ENCODE results near the gene EPHB1. TPM values are rescaled to one million over a fixed set of nuclear protein-coding genes. Genes with fewer than 3 reads are reported as not detected.

The EPHB1 gene
- polyA plus RNA-seq, 1 of the 3 experiments (the other 2 are of a cell fraction) = 1.2 TPM

- no peaks in the 10 kb centered on the region for H3F3A ChIP-seq (replicated peaks; ENCODE audit: insufficient read depth)
- no peaks in the 10 kb centered on the region for H3K36me3 ChIP-seq (replicated peaks in 1 of 2; ENCODE audit: control insufficient read depth in 1 of 2, insufficient read depth in 2 of 2, low read length in 1 of 2)
- no peak overlapping the region for H3K9ac ChIP-seq
- H3K27ac ChIP-seq (ENCODE audit: low read depth in 2 of 2, low read length in 1 of 2) = no peak overlapping the region
- no peaks in the 10 kb centered on the region for H3K4me1 ChIP-seq (ENCODE audit: control insufficient read depth in 1 of 2, insufficient read depth in 2 of 2, low read depth in 1 of 2, low read length in 1 of 2)
- TF ChIP-seq RAD21 (IDR thresholded peaks at IDR 0.05; ENCODE audit: low read length) (no peak), CTCF (IDR thresholded peaks at IDR 0.05) (no peak)
- CTCF ChIA-PET = interaction anchor here (1.4 kb wide), 1 partner anchor 9 kb away, joined by 5 read pairs; no protein-coding TSS in a partner anchor
- H3K4me2 ChIP-seq = no peak overlapping the region
- no peaks in the 10 kb centered on the region for H3K79me2 ChIP-seq (ENCODE audit: insufficient read depth)
- DNase-seq = no peak
- POLR2A ChIA-PET = no interaction called here
- no peak overlapping the region for H2AFZ ChIP-seq (ENCODE audit: low read depth)
- H3K4me3 ChIP-seq (ENCODE audit: low read depth in 2 of 2, low read length in 1 of 2) = no peak overlapping the region
- no peaks in the 10 kb centered on the region for H3K27me3 ChIP-seq (ENCODE audit: insufficient read depth)
- 22% methylated on average over 2 of the region's 2 CpGs for WGBS (ENCODE audit: low lambda C conversion rate)
- no peaks in the 10 kb centered on the region for H4K20me1 ChIP-seq (ENCODE audit: insufficient read depth)
- no peaks in the 10 kb centered on the region for H3K9me2 ChIP-seq
- no peaks in the 10 kb centered on the region for H3K9me3 ChIP-seq
Observed at GRCh38 chr3:135190658-135191057, 395.6 kb downstream of the EPHB1 start.

DNA sequence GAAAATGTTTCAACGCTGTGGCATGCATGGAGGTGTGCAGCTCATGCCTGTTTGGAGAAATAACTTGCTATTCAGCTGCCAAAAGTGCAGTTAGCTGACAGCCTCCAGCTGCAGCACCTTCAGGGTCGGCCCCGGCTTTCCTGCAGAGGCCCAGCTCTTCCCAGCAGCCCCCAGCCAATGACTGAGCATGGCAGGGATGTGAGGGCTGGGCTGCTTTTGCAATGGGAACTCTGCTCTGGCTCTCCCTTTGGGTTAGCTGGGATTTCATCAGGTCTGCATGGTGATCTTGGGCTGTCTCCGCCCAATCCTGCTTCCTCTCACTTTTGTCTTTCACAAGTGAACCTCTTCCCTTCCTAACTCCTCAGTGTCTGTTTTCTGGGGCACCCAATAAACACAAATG lies 396.6 kb downstream of the EPHB1 start:
- ChIA-PET POLR2A (no interaction called here), CTCF (no interaction called here)
- 29% methylated on average over 4 of the region's 4 CpGs for WGBS (ENCODE audit: low lambda C conversion rate)

More for the DNA sequence above, 396.6 kb downstream of the EPHB1 start:
- Histone ChIP-seq H3K36me3 (replicated peaks in 1 of 2; ENCODE audit: control insufficient read depth in 1 of 2, insufficient read depth in 2 of 2, low read length in 1 of 2) (no peaks in the 10 kb centered on the region), H3K9me3 (no peaks in the 10 kb centered on the region), H3K4me1 (ENCODE audit: control insufficient read depth in 1 of 2, insufficient read depth in 2 of 2, low read depth in 1 of 2, low read length in 1 of 2) (no peaks in the 10 kb centered on the region), H3K27ac (ENCODE audit: low read depth in 2 of 2, low read length in 1 of 2) (no peak overlapping the region), H4K20me1 (ENCODE audit: insufficient read depth) (no peaks in the 10 kb centered on the region), H3K9me2 (no peaks in the 10 kb centered on the region), H3K79me2 (ENCODE audit: insufficient read depth) (no peaks in the 10 kb centered on the region), H3K4me3 (ENCODE audit: low read depth in 2 of 2, low read length in 1 of 2) (no peak overlapping the region), H3K9ac (no peak overlapping the region), H3K27me3 (ENCODE audit: insufficient read depth) (no peaks in the 10 kb centered on the region), H3F3A (replicated peaks; ENCODE audit: insufficient read depth) (no peaks in the 10 kb centered on the region), H3K4me2 (no peak overlapping the region), H2AFZ (ENCODE audit: low read depth) (no peak overlapping the region)
- DNase-seq = no peak
- TF ChIP-seq SMC3 (IDR thresholded peaks at IDR 0.05; ENCODE audit: low read depth, low read length) = no peak
- TF ChIP-seq FOXM1 (IDR thresholded peaks at IDR 0.05; ENCODE audit: low read depth) = no peak
- TF ChIP-seq, protein P1, sequence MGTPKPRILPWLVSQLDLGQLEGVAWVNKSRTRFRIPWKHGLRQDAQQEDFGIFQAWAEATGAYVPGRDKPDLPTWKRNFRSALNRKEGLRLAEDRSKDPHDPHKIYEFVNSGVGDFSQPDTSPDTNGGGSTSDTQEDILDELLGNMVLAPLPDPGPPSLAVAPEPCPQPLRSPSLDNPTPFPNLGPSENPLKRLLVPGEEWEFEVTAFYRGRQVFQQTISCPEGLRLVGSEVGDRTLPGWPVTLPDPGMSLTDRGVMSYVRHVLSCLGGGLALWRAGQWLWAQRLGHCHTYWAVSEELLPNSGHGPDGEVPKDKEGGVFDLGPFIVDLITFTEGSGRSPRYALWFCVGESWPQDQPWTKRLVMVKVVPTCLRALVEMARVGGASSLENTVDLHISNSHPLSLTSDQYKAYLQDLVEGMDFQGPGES (IDR thresholded peaks at IDR 0.05; ENCODE audit: low read depth, low read length) = no peak
- TF ChIP-seq YY1 (IDR thresholded peaks at IDR 0.05; ENCODE audit: low read depth) = no peak
- no peak for TF ChIP-seq RAD21 (IDR thresholded peaks at IDR 0.05; ENCODE audit: low read length)
- TF ChIP-seq MEF2A (IDR thresholded peaks at IDR 0.05; ENCODE audit: borderline replicate concordance, low read depth) = no peak
- TF ChIP-seq CHD2 (IDR thresholded peaks at IDR 0.05; ENCODE audit: low read length, partially characterized antibody) = no peak
- TF ChIP-seq TAF1 (IDR thresholded peaks at IDR 0.05; ENCODE audit: borderline replicate concordance, low read depth, low read length) = no peak
- no peak for TF ChIP-seq TEAD4 (IDR thresholded peaks at IDR 0.05; ENCODE audit: borderline replicate concordance, insufficient read depth)
- TF ChIP-seq GABPA (IDR thresholded peaks at IDR 0.05; ENCODE audit: low read depth) = no peak
- no peak for TF ChIP-seq PBX3 (IDR thresholded peaks at IDR 0.05)
- TF ChIP-seq RFX5 (IDR thresholded peaks at IDR 0.05; ENCODE audit: low read length) = no peak
- no peak for TF ChIP-seq JUND (IDR thresholded peaks at IDR 0.05)
- no peak for TF ChIP-seq RCOR1 (IDR thresholded peaks at IDR 0.05; ENCODE audit: low read length)
- no peak for TF ChIP-seq ZBTB33 (IDR thresholded peaks at IDR 0.05; ENCODE audit: borderline replicate concordance, low read depth)
